GM18519 (cell line): ENCODE results near the gene ZP3.
"Not testable (repeated sequence)": the region's sequence is repeated elsewhere in the genome, so short reads cannot be mapped to it uniquely, and the experiment has no call there.

Experiments
- ATAC-seq: cut with Tn5 transposase; IDR thresholded peaks from one replicate; pipeline ENCODE4 v1.9.1; 2021; ENCODE audit warnings: mild to moderate bottlenecking, moderate library complexity; ENCODE audit not compliant: unreplicated experiment, low FRiP score

The ZP3 gene

DNA sequence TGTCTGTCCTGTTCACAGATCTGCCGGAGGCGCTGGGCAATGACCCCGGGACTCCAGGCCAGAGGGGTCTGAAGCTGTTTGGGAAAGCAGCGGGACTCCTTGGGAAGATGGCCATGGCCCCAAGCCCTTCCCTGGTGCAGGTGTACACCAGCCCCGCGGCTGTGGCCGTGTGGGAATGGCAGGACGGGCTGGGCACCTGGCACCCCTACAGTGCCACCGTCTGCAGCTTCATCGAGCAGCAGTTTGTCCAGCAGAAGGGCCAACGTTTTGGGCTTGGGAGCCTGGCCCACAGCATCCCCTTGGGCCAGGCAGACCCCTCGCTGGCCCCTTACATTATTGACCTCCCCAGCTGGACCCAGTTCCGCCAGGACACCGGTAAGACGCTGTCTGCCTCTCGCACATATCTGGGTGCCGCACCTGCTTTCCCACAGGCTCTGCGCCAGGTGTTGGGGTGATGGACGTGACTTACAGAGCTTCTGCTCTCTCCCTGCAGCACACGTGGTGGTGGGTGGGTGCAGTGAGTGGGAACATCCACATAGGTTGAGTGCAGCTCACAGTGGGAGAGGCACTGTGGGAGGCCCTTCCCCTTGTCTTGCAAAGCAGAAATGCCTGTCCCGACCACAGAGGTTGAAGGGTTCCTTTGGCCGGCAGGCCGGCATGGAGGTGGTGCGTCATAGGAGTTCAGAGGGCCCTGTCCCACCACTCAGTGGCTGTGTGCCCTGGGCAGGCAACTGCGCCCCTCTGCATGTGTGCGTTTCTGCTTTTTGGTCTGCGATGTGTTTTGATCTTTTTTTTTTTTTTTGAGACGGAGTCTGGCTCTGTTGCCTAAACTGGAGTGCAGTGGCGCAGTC is 55.9 kb downstream of the ZP3 start:
- ATAC-seq: not testable (repeated sequence)

DNA sequence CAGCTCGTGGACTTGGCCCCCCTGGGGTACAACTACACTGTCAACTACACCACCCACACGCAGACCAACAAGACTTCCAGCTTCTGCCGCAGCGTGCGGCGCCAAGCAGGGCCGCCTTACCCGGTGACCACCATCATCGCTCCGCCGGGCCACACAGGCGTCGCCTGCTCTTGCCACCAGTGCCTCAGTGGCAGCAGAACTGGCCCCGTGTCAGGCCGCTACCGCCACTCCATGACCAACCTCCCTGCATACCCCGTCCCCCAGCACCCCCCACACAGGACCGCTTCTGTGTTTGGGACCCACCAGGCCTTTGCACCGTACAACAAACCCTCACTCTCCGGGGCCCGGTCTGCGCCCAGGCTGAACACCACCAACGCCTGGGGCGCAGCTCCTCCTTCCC is 57.9 kb downstream of the ZP3 start:
- not testable (repeated sequence) for ATAC-seq

DNA sequence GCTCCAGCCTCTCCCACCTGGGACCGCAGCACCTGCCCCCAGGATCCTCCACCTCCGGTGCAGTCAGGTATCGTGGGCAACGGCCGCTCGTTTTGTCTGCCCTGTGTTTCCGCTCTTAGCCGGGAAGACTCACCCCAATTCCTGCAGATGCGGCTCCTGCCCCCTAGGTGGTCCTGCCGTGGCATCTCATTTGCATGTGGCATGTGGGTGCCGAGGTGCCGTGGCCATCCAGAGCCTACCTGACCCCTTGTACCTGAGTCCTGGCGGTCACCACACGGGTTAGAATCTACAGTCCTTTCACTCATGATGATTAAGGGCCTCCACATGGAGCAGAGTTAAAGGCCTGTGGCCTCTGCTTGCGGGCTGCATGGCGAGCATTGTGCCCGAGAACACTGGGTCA is 58.3 kb downstream of the ZP3 start:
- not testable (repeated sequence) for ATAC-seq

DNA sequence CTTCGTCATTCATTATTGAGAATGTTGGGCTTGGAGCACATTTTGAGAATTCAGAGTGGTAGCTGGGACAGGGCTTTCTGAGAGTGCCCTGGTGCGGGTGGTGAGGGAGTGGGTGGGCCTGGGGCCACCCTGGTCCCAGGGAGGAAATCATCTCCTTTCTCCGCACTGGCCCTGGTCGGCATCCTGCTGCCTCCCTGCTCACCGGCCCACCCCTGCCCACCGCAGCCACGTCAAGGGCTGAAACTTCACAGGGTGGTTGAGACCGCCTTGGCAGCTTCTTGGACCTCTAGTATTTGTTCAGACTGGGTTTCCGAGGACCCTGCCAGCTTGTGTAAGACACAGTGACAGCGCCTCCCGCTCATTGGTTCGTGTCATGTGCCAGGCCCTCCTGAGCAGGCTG is 59.7 kb downstream of the ZP3 start:
- not testable (repeated sequence) for ATAC-seq

DNA sequence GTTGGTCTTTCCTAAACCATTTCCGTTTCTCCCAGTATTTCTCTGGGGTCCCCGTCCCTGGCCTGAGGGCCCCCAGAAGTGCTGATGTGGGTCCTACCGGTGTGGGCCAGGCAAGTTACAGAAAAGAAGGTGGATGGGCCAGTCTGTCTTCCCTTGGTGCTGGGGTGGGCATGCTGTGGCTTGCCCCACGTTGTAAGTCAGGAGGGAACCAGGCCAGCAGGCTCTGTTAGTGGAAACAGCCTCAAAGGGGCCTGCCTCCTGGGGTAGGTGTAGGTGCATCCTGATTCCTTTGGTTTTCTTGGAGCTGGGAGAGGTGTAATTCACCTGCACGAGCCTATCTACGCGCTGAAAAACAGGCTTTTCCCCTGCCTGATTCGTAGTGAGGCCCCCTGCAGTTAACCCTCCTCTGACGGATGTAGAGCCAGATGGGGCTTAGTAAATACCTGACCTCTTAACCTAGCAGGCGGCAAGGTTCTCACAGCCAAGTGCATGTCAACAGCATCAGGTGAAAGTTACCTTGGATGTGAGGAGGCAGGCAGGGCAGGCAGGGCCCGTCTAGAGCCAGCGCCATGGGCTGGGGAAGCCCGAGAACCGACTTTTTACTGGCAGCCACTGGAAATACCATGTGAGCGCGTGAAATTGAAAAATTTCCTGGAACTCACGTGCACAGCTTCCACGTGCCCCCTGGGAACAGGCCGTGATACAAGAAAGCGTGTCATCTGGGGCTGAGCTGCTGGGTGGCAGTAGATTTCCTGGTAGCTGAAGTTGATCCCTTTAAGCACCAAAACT is 61.3 kb downstream of the ZP3 start:
- ATAC-seq: peak; percentile 6

DNA sequence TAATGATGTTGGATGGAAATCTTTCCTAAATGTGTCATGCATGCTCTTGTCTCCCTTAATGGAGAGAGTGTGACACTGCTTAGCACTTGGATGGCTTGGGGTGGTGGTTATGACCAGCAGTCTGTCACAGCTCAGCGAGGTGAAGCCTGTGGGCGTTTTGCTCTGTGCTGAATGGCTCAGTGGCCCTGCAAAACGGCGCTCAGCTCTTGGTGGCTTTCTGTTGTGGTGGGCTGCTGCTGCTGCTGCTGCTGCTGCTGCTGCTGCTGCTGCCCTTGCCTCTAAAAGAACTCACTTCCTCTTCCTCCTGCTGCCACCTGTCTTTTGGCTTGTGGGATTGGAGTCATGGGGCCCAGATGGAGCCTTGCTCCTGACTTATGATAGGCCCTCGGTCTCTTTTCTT is 61.9 kb downstream of the ZP3 start:
- ATAC-seq: peak; percentile 96

DNA sequence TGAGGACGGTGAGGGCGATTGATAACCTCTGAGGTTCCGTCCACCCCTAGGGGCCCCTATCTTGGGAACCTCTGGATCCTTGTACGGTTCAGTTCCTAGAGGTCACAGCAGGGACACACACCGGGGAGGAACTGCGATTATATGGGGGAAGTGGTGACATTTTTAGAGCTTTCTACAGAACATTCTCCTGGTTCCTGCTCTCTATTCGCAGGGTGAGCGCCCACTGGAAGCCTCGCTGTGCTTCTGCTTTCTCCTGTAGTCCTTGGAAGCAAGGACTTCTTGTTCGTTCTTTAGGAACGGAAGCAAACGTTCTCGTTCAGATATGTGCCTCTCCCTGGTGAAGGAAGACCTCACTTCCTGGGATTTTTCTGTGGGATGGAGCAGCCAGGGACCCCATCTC is 63.2 kb downstream of the ZP3 start:
- ATAC-seq: not testable (repeated sequence)
